ENCODE measurements around the gene SGSM1. TPM values are rescaled to one million over a fixed set of nuclear protein-coding genes. Genes with fewer than 3 reads are reported as not detected.
A peak's percentile ranks its signal among the peaks of the same experiment; 100 is the strongest.
"Not testable (repeated sequence)": the region's sequence is repeated elsewhere in the genome, so short reads cannot be mapped to it uniquely, and the experiment has no call there.

Gene SGSM1
- total and polyA plus RNA-seq, 2 experiments from 2014 or later, result 0.39 TPM; not detected in 1

DNA sequence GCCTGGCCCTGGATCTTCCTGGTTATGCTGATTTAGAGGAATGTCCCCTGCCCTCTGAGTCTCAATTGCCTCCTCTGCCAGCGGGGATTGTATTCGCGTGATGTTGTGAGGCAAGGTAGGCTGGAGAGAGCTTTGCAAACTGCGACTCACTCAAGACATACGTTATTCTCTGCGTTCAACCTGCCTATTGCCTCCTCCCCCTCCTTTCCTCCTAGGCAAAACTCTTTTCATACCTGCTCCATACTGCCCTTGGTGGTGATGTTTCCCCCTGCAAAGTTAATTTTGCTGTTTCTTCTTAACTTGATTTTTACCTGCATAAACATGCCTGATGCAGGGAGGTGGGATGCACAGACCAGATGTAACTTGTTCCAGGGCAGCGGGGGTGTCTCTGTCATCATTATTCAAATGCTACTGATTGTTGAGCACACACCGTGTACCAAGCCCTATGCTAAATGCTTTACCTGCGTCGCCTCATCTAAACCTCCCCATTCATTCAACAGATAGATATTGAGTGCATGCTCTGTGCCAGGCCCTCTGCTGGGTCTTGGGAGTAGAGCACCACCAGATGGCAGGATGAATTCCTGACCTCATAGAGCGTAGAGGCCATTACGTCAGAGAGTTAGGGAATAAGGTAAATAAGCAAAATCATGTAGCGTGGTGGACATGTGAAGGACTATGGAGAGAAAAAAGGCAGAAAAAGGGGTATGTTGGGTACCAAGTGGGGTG is 29.0 kb downstream of the SGSM1 start:
- Histone ChIP-seq H3K27ac (no peak overlapping the region), H3K4me3 (no peak overlapping the region), H3K9me3 (ENCODE audit: low read depth) (no peaks in the 10 kb centered on the region), H3K27me3 (no peaks in the 10 kb centered on the region), H3K36me3 (no peaks in the 10 kb centered on the region), H3K4me1 (ENCODE audit: low read depth) (no peaks in the 10 kb centered on the region)
- TF ChIP-seq, protein P1, sequence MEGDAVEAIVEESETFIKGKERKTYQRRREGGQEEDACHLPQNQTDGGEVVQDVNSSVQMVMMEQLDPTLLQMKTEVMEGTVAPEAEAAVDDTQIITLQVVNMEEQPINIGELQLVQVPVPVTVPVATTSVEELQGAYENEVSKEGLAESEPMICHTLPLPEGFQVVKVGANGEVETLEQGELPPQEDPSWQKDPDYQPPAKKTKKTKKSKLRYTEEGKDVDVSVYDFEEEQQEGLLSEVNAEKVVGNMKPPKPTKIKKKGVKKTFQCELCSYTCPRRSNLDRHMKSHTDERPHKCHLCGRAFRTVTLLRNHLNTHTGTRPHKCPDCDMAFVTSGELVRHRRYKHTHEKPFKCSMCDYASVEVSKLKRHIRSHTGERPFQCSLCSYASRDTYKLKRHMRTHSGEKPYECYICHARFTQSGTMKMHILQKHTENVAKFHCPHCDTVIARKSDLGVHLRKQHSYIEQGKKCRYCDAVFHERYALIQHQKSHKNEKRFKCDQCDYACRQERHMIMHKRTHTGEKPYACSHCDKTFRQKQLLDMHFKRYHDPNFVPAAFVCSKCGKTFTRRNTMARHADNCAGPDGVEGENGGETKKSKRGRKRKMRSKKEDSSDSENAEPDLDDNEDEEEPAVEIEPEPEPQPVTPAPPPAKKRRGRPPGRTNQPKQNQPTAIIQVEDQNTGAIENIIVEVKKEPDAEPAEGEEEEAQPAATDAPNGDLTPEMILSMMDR (IDR thresholded peaks at IDR 0.05; ENCODE audit: low read depth, low read length), result peak; percentile 37
- DNase-seq (ENCODE audit: low read depth in 1 of 2, low spot score in 1 of 2), result peak in 1 of 2 donors; percentile 35

GRCh38 chr22:24836282-24836681 is 30.3 kb downstream of the SGSM1 start:
- Histone ChIP-seq H3K36me3 (no peaks in the 10 kb centered on the region), H3K9me3 (ENCODE audit: low read depth) (no peaks in the 10 kb centered on the region), H3K27me3 (no peaks in the 10 kb centered on the region), H3K4me1 (ENCODE audit: low read depth) (no peaks in the 10 kb centered on the region), H3K4me3 (no peak overlapping the region), H3K27ac (no peak overlapping the region)
- DNase-seq (ENCODE audit: low read depth in 1 of 2, low spot score in 1 of 2), result peak in 1 of 2 donors; percentile 43
- TF ChIP-seq, protein P1 (IDR thresholded peaks at IDR 0.05; ENCODE audit: low read depth, low read length), result no peak

GRCh38 chr22:24837517-24837916 is 31.5 kb downstream of the SGSM1 start:
- not testable (repeated sequence) for DNase-seq (ENCODE audit: low read depth in 1 of 2, low spot score in 1 of 2); H3K36me3 ChIP-seq; H3K27ac ChIP-seq; H3K9me3 ChIP-seq (ENCODE audit: low read depth); H3K27me3 ChIP-seq; H3K4me1 ChIP-seq (ENCODE audit: low read depth); H3K4me3 ChIP-seq
- TF ChIP-seq, protein P1 (IDR thresholded peaks at IDR 0.05; ENCODE audit: low read depth, low read length), result peak; percentile 9

- Histone ChIP-seq H3K9me3 (ENCODE audit: low read depth) (no peaks in the 10 kb centered on the region), H3K4me3 (no peak overlapping the region), H3K4me1 (ENCODE audit: low read depth) (no peaks in the 10 kb centered on the region), H3K27ac (no peak overlapping the region), H3K27me3 (no peaks in the 10 kb centered on the region), H3K36me3 (no peaks in the 10 kb centered on the region)
- TF ChIP-seq, protein P1 (IDR thresholded peaks at IDR 0.05; ENCODE audit: low read depth, low read length), result no peak
- DNase-seq (ENCODE audit: low read depth in 1 of 2, low spot score in 1 of 2), result no peak
Measured at GRCh38 chr22:24841261-24841660, 35.2 kb downstream of the SGSM1 start.

- Histone ChIP-seq H3K27me3 (no peaks in the 10 kb centered on the region), H3K4me1 (ENCODE audit: low read depth) (no peaks in the 10 kb centered on the region), H3K27ac (no peak overlapping the region), H3K9me3 (ENCODE audit: low read depth) (no peaks in the 10 kb centered on the region), H3K4me3 (no peak overlapping the region), H3K36me3 (no peaks in the 10 kb centered on the region)
- TF ChIP-seq, protein P1 (IDR thresholded peaks at IDR 0.05; ENCODE audit: low read depth, low read length), result no peak
- peak in 1 of 2 donors; percentile 40 for DNase-seq (ENCODE audit: low read depth in 1 of 2, low spot score in 1 of 2)
Measured at GRCh38 chr22:24843048-24843447, 37.0 kb downstream of the SGSM1 start.

Data from cardiac muscle cell (in vitro differentiated cells and primary cell).